GM23338 (cell line): ENCODE results near the gene VPS54. TPM values are rescaled to one million over a fixed set of nuclear protein-coding genes. Genes with fewer than 3 reads are reported as not detected.

Experiments
- ATAC-seq: fragments of 200-7000 bp; cut with Tn5 transposase; 3 replicates; pipeline ENCODE4 v1.9.1; 2020
- DNase-seq: peaks from one replicate; pipeline ENCODE4 v3.0.0-alpha.2; 2015; ENCODE audit warnings: low spot score
- H2AFZ ChIP-seq: fragments of 200-600 bp; sonication (generic); 2 replicates; pipeline ENCODE4 v1.8.0; 2016; ENCODE audit warnings: antibody characterized with exemption, mild to moderate bottlenecking, moderate library complexity
- H3F3A ChIP-seq: fragments of 200-600 bp; sonication (generic); replicated peaks from 2 replicates; pipeline ENCODE4 v1.8.0; 2017; ENCODE audit warnings: antibody characterized with exemption, mixed run types, low read depth
- H3K27ac ChIP-seq: fragments of 200-600 bp; sonication (generic); 2 replicates; pipeline ENCODE4 v1.6.1; 2016; ENCODE audit warnings: low read depth
- H3K27me3 ChIP-seq: fragments of 200-600 bp; sonication (generic); 2 replicates; pipeline ENCODE4 v1.8.0; 2016; ENCODE audit warnings: mild to moderate bottlenecking, mixed run types, moderate library complexity; ENCODE audit not compliant: insufficient read depth
- H3K36me3 ChIP-seq: fragments of 200-600 bp; sonication (generic); 2 replicates; pipeline ENCODE4 v1.8.0; 2016; ENCODE audit warnings: mild to moderate bottlenecking; ENCODE audit not compliant: insufficient read depth
- H3K4me1 ChIP-seq: fragments of 200-600 bp; sonication (generic); 2 replicates; pipeline ENCODE4 v1.8.0; 2016; ENCODE audit warnings: mild to moderate bottlenecking, moderate library complexity; ENCODE audit not compliant: insufficient read depth
- H3K4me2 ChIP-seq: fragments of 200-600 bp; sonication (generic); 2 replicates; pipeline ENCODE4 v1.7.1; 2017; ENCODE audit warnings: mixed run types
- H3K4me3 ChIP-seq: fragments of 200-600 bp; sonication (generic); 2 replicates; pipeline ENCODE4 v1.6.1; 2016; ENCODE audit warnings: mixed run types
- H3K79me2 ChIP-seq: fragments of 200-600 bp; sonication (generic); replicated peaks from 2 replicates; pipeline ENCODE4 v1.8.0; 2017; ENCODE audit warnings: mild to moderate bottlenecking; ENCODE audit not compliant: insufficient read depth
- H3K9me2 ChIP-seq: fragments of 200-600 bp; sonication (generic); 2 replicates; pipeline ENCODE4 v1.8.0; 2017; ENCODE audit not compliant: insufficient read depth
- H4K20me1 ChIP-seq: fragments of 200-600 bp; sonication (generic); replicated peaks from 2 replicates; pipeline ENCODE4 v1.8.0; 2017; ENCODE audit warnings: mild to moderate bottlenecking; ENCODE audit not compliant: insufficient read depth
- H3K27ac Mint-ChIP-seq: 2 replicates; pipeline ENCODE4 v1.8.0; 2020; ENCODE audit warnings: inconsistent platforms, mild to moderate bottlenecking, moderate library complexity, mixed read lengths
- H3K27me3 Mint-ChIP-seq: 3 replicates; pipeline ENCODE4 v1.8.0; 2022; ENCODE audit warnings: low read depth, mild to moderate bottlenecking, moderate library complexity, mixed read lengths, inconsistent platforms; ENCODE audit not compliant: insufficient read depth, poor library complexity
- H3K36me3 Mint-ChIP-seq: 3 replicates; pipeline ENCODE4 v1.8.0; 2021; ENCODE audit warnings: low read depth, mild to moderate bottlenecking, inconsistent platforms, moderate library complexity, mixed read lengths
- H3K4me1 Mint-ChIP-seq: 3 replicates; pipeline ENCODE4 v1.8.0; 2020; ENCODE audit warnings: mild to moderate bottlenecking, inconsistent platforms, mixed read lengths
- H3K4me3 Mint-ChIP-seq: 3 replicates; pipeline ENCODE4 v1.8.0; 2021; ENCODE audit warnings: moderate library complexity, mild to moderate bottlenecking, inconsistent platforms, mixed read lengths
- H3K9me3 Mint-ChIP-seq: 3 replicates; pipeline ENCODE4 v1.8.0; 2020; ENCODE audit warnings: moderate library complexity, mild to moderate bottlenecking, inconsistent platforms, mixed read lengths
- CTCF ChIP-seq, 2 experiments: fragments of 200-600 bp in 1 of 2; sonication (generic) in 1 of 2; conservative IDR thresholded peaks; 2 replicates each; pipeline versions ENCODE4 v1.5.1 to v1.6.1; 2016 to 2017; ENCODE audit warnings: antibody characterized with exemption in 2 of 2, low read depth in 2 of 2, mild to moderate bottlenecking in 2 of 2, moderate library complexity in 1 of 2
- ETS1 ChIP-seq: IDR thresholded peaks from 2 replicates; pipeline ENCODE4 v1.6.1; 2016; ENCODE audit warnings: antibody characterized with exemption
- EZH2 ChIP-seq: fragments of 200-600 bp; sonication (generic); IDR thresholded peaks from one replicate; pipeline ENCODE4 v1.8.0; 2017; ENCODE audit warnings: antibody characterized with exemption, mild to moderate bottlenecking, low read depth; ENCODE audit not compliant: unreplicated experiment
- EZH2phosphoT487 ChIP-seq: fragments of 200-600 bp; sonication (generic); IDR thresholded peaks from one replicate; pipeline ENCODE4 v1.8.1; 2018; ENCODE audit warnings: antibody characterized with exemption; ENCODE audit not compliant: unreplicated experiment
- JUNB ChIP-seq: IDR thresholded peaks from one replicate; pipeline ENCODE4 v1.6.1; 2016; ENCODE audit warnings: antibody characterized with exemption; ENCODE audit not compliant: unreplicated experiment
- NANOG ChIP-seq: IDR thresholded peaks from 2 replicates; pipeline ENCODE4 v1.6.1; 2016; ENCODE audit warnings: antibody characterized with exemption, borderline replicate concordance
- POLR2AphosphoS5 ChIP-seq: IDR thresholded peaks from 2 replicates; pipeline ENCODE4 v1.6.1; 2016; ENCODE audit warnings: antibody characterized with exemption, low read depth
- STAT1 ChIP-seq: IDR thresholded peaks from one replicate; pipeline ENCODE4 v1.6.1; 2016; ENCODE audit warnings: antibody characterized with exemption; ENCODE audit not compliant: unreplicated experiment
- ZNF114 ChIP-seq: fragments of 250-450 bp; sonication (Bioruptor Pico); IDR thresholded peaks from 2 replicates; pipeline ENCODE4 v1.5.0; 2020; ENCODE audit warnings: mild to moderate bottlenecking, moderate library complexity
- ZNF331 ChIP-seq: fragments of 250-450 bp; sonication (Bioruptor Pico); IDR thresholded peaks from 2 replicates; pipeline ENCODE4 v1.5.0; 2020; ENCODE audit warnings: low read depth, mild to moderate bottlenecking, moderate library complexity
- ZNF462 ChIP-seq: fragments of 250-450 bp; sonication (Bioruptor Pico); IDR thresholded peaks from 2 replicates; pipeline ENCODE4 v1.5.0; 2020; ENCODE audit warnings: mild to moderate bottlenecking, moderate library complexity
- polyA plus RNA-seq: library from polyadenylated mRNA; unstranded; fragments of >200 nt; fragmentation: Nextera tagmentation; extraction: Ambion mirVana; gene quantifications from 2 replicates; pipeline ENCODE4 v1.2.1, GENCODE V29; 2016
- total RNA-seq: library from RNA; depleted of rRNA; stranded (reverse); fragments of >200 nt; shearing (Covaris generic); gene quantifications from 2 replicates; pipeline ENCODE4 v1.2.3, GENCODE V29; 2014

The VPS54 gene
- total and polyA plus RNA-seq, 2 experiments from 2014 or later: 6.6 to 17.0 TPM

- H3K4me3 Mint-ChIP-seq: peak overlapping the region; percentile 100
- Histone ChIP-seq H4K20me1 (peaks cover 14% of the 10 kb centered on the region; the same call in 1 of the 2 replicates), H2AFZ (no peak overlapping the region), H3K27ac (peak overlapping the region; percentile 98), H3K4me1 (peaks cover 24% of the 10 kb centered on the region), H3F3A (peaks cover 7% of the 10 kb centered on the region; the same call in 1 of the 2 replicates), H3K4me2 (peak overlapping the region; percentile 87), H3K27me3 (no peaks in the 10 kb centered on the region), H3K9me2 (no peaks in the 10 kb centered on the region), H3K79me2 (peaks cover 74% of the 10 kb centered on the region), H3K36me3 (no peaks in the 10 kb centered on the region), H3K4me3 (peak overlapping the region; percentile 87)
- no peak for DNase-seq
- H3K27ac Mint-ChIP-seq: peak overlapping the region; percentile 97
- H3K36me3 Mint-ChIP-seq: peaks cover 47% of the 10 kb centered on the region
- peaks cover 52% of the 10 kb centered on the region for H3K4me1 Mint-ChIP-seq
- TF ChIP-seq JUNB (no peak), POLR2AphosphoS5 (peak; percentile 12; the same call in 1 of the 2 replicates), ZNF331 (CRISPR knock-in tag) (no peak)
- peaks cover 8% of the 10 kb centered on the region for H3K27me3 Mint-ChIP-seq
- ATAC-seq: no peak
- H3K9me3 Mint-ChIP-seq: peaks cover 3% of the 10 kb centered on the region; the same call in 1 of the 3 replicates
Measured at GRCh38 chr2:63843093-63843492, 176.1 kb downstream of the VPS54 start.

- DNase-seq: no peak
- Histone ChIP-seq H2AFZ (no peak overlapping the region), H3K4me2 (peak overlapping the region; percentile 87), H3K79me2 (peaks cover 69% of the 10 kb centered on the region), H3K27me3 (no peaks in the 10 kb centered on the region), H3K4me1 (peaks cover 24% of the 10 kb centered on the region), H3K9me2 (no peaks in the 10 kb centered on the region), H3K4me3 (peak overlapping the region; percentile 87), H4K20me1 (peaks cover 14% of the 10 kb centered on the region; the same call in 1 of the 2 replicates), H3K27ac (peak overlapping the region; percentile 98), H3F3A (peaks cover 7% of the 10 kb centered on the region; the same call in 1 of the 2 replicates), H3K36me3 (no peaks in the 10 kb centered on the region)
- peaks cover 10% of the 10 kb centered on the region for H3K27me3 Mint-ChIP-seq
- H3K9me3 Mint-ChIP-seq: peaks cover 3% of the 10 kb centered on the region; the same call in 1 of the 3 replicates
- peak overlapping the region; percentile 97 for H3K27ac Mint-ChIP-seq
- no peak for ATAC-seq
- H3K4me1 Mint-ChIP-seq: peaks cover 46% of the 10 kb centered on the region
- H3K36me3 Mint-ChIP-seq: peaks cover 47% of the 10 kb centered on the region
- peak overlapping the region; percentile 100 for H3K4me3 Mint-ChIP-seq
- TF ChIP-seq JUNB (no peak), ZNF114 (CRISPR knock-in tag) (no peak), EZH2 (no peak), EZH2phosphoT487 (no peak), CTCF (conservative IDR thresholded peaks at IDR 0.05; ENCODE audit: low read depth in 2 of 2) (no peak), ETS1 (no peak), ZNF462 (CRISPR knock-in tag) (no peak), NANOG (no peak), POLR2AphosphoS5 (no peak; the same call in 1 of the 2 replicates), ZNF331 (CRISPR knock-in tag) (no peak), STAT1 (no peak)
Measured at GRCh38 chr2:63842149-63843061, 176.8 kb downstream of the VPS54 start.
